RWPE2 (cell line): ENCODE data around the gene DTWD2.

ENCODE experiments used
- ATAC-seq: fragments of 200-7000 bp; cut with Tn5 transposase; 3 replicates; pipeline ENCODE4 v1.9.1; 2021; ENCODE audit warnings: low read depth
- DNase-seq: peaks from one replicate; pipeline ENCODE4 v3.0.0-alpha.2; 2020; ENCODE audit warnings: low spot score
- H3K27ac ChIP-seq: fragments of 450-650 bp; 2 replicates; pipeline ENCODE4 v1.5.1; 2017; ENCODE audit warnings: mild to moderate bottlenecking; ENCODE audit not compliant: poor library complexity, severe bottlenecking
- H3K27me3 ChIP-seq: fragments of 250-450 bp; sonication (Bioruptor Pico); 2 replicates; pipeline ENCODE4 v1.5.1; 2021; ENCODE audit warnings: mild to moderate bottlenecking, moderate library complexity; ENCODE audit not compliant: insufficient read depth, poor library complexity, severe bottlenecking
- H3K36me3 ChIP-seq: fragments of 250-450 bp; sonication (Bioruptor Pico); 2 replicates; pipeline ENCODE4 v1.5.1; 2020; ENCODE audit warnings: low read depth, mild to moderate bottlenecking, moderate library complexity
- H3K4me1 ChIP-seq: fragments of 250-450 bp; sonication (Bioruptor Pico); 2 replicates; pipeline ENCODE4 v1.5.1; 2021; ENCODE audit warnings: mild to moderate bottlenecking, moderate library complexity; ENCODE audit not compliant: insufficient read depth, poor library complexity, severe bottlenecking
- H3K4me3 ChIP-seq: fragments of 250-450 bp; sonication (Bioruptor Pico); 2 replicates; pipeline ENCODE4 v1.5.1; 2021; ENCODE audit warnings: mild to moderate bottlenecking, moderate library complexity; ENCODE audit not compliant: severe bottlenecking
- H3K9me3 ChIP-seq: fragments of 250-450 bp; sonication (Bioruptor Pico); 2 replicates; pipeline ENCODE4 v1.5.1; 2021; ENCODE audit warnings: mild to moderate bottlenecking, moderate library complexity; ENCODE audit not compliant: severe bottlenecking
- CTCF ChIP-seq: fragments of 450-650 bp; IDR thresholded peaks from one replicate; pipeline ENCODE4 v1.5.1; 2017; ENCODE audit warnings: mild to moderate bottlenecking, moderate library complexity; ENCODE audit not compliant: poor library complexity, severe bottlenecking

DTWD2 gene

GRCh38 chr5:118825226-118825625 is 163.1 kb downstream of the DTWD2 start:
- no peaks in the 10 kb centered on the region for H3K36me3 ChIP-seq
- no peaks in the 10 kb centered on the region for H3K9me3 ChIP-seq
- TF ChIP-seq CTCF = no peak
- no peak overlapping the region for H3K4me3 ChIP-seq
- no peak overlapping the region for H3K27ac ChIP-seq
- ATAC-seq (no peak), DNase-seq (no peak)
- H3K27me3 ChIP-seq = no peaks in the 10 kb centered on the region
- no peaks in the 10 kb centered on the region for H3K4me1 ChIP-seq

- no peaks in the 10 kb centered on the region for H3K9me3 ChIP-seq
- H3K27me3 ChIP-seq = no peaks in the 10 kb centered on the region
- no peak for ATAC-seq
- H3K36me3 ChIP-seq = no peaks in the 10 kb centered on the region
- no peaks in the 10 kb centered on the region for H3K4me1 ChIP-seq
- DNase-seq = no peak
- H3K27ac ChIP-seq = no peak overlapping the region
- no peak for TF ChIP-seq CTCF
- no peak overlapping the region for H3K4me3 ChIP-seq
These were observed 169.7 kb downstream of the DTWD2 start for GRCh38 chr5:118818604-118819003.

DNA sequence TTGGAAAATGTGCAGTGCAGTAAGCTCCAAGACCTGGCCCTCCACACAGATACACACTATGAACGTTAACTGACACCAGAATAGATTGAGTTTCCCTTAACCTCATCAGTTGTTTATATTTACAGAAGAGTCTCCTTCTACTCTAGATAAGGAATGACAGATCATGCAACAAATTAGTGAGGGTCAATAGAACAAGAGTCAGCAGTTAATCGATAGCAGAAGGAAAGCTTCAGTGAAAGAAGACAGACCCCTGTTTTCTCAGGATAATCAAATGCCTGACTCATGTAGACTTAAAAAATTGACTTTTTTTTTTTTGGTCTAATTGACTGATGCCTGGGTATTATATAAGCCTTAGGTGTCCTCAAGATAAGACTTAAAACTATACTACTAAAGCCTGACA is 179.9 kb downstream of the DTWD2 start:
- ATAC-seq = no peak
- no peak for DNase-seq
- Histone ChIP-seq H3K27ac (no peak overlapping the region), H3K9me3 (no peaks in the 10 kb centered on the region), H3K27me3 (no peaks in the 10 kb centered on the region), H3K4me3 (no peak overlapping the region), H3K4me1 (no peaks in the 10 kb centered on the region), H3K36me3 (no peaks in the 10 kb centered on the region)
- no peak for TF ChIP-seq CTCF

DNA sequence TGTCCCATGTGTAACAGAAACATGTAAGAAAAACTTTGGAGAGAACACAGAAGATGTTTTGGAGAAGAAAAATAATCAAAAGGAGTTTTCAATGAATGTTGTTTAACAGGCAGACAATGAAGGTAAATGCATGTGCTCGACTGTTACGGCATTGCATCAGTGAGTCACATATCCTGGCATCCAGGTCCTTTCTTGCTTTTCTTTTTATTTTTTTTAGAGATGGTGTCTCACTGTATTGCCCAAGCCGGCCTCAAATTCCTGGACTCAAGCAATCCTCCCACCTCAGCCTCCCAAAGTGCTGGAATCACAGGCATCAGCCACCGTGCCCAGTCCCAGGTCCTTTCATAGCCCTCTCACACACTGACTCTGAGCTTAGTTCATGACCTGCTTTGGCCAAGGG is 181.8 kb downstream of the DTWD2 start:
- H3K27me3 ChIP-seq = no peaks in the 10 kb centered on the region
- H3K27ac ChIP-seq = no peak overlapping the region
- H3K9me3 ChIP-seq = no peaks in the 10 kb centered on the region
- H3K4me3 ChIP-seq = no peak overlapping the region
- H3K4me1 ChIP-seq = no peaks in the 10 kb centered on the region
- no peak for TF ChIP-seq CTCF
- DNase-seq (no peak), ATAC-seq (no peak)
- no peaks in the 10 kb centered on the region for H3K36me3 ChIP-seq

DNA sequence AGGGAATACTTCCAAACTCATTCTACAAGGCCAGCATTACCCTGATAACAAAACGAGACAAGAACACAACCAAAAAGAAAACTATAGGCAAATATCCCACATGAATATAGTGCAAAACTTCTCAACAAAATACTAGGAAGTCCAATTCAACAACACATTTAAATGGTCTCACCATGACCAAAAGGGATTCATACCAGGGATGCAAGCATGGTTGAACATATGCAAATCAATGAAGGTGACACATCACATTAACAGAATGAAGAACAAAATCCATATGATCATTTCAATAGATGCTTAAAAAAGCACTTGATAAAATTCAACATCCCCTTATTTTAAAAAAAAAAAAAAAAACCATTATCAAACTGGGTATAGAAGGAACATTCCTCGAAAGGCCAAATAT is 186.0 kb downstream of the DTWD2 start:
- no peak for TF ChIP-seq CTCF
- Histone ChIP-seq H3K4me1 (no peaks in the 10 kb centered on the region), H3K27ac (no peak overlapping the region)

More for the DNA sequence above, 186.0 kb downstream of the DTWD2 start:
- no peak for ATAC-seq
- H3K9me3 ChIP-seq = no peaks in the 10 kb centered on the region
- H3K27me3 ChIP-seq = no peaks in the 10 kb centered on the region
- no peaks in the 10 kb centered on the region for H3K36me3 ChIP-seq
- no peak for DNase-seq
- no peak overlapping the region for H3K4me3 ChIP-seq
